Activated CD8-positive, alpha-beta memory T cell treated with anti-CD3 and anti-CD28 coated beads, Interleukin-2, amount 50 U/mL, for 1 hour (primary cell): Measurements from ENCODE around the gene PICALM.
"Not testable (repeated sequence)": the region's sequence is repeated elsewhere in the genome, so short reads cannot be mapped to it uniquely, and the experiment has no call there.

Experiments
- DNase-seq: peaks from one replicate; pipeline ENCODE4 v3.0.0-alpha.2; 2020; ENCODE audit errors: extremely low read depth

Gene PICALM, protein sequence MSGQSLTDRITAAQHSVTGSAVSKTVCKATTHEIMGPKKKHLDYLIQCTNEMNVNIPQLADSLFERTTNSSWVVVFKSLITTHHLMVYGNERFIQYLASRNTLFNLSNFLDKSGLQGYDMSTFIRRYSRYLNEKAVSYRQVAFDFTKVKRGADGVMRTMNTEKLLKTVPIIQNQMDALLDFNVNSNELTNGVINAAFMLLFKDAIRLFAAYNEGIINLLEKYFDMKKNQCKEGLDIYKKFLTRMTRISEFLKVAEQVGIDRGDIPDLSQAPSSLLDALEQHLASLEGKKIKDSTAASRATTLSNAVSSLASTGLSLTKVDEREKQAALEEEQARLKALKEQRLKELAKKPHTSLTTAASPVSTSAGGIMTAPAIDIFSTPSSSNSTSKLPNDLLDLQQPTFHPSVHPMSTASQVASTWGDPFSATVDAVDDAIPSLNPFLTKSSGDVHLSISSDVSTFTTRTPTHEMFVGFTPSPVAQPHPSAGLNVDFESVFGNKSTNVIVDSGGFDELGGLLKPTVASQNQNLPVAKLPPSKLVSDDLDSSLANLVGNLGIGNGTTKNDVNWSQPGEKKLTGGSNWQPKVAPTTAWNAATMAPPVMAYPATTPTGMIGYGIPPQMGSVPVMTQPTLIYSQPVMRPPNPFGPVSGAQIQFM

DNA sequence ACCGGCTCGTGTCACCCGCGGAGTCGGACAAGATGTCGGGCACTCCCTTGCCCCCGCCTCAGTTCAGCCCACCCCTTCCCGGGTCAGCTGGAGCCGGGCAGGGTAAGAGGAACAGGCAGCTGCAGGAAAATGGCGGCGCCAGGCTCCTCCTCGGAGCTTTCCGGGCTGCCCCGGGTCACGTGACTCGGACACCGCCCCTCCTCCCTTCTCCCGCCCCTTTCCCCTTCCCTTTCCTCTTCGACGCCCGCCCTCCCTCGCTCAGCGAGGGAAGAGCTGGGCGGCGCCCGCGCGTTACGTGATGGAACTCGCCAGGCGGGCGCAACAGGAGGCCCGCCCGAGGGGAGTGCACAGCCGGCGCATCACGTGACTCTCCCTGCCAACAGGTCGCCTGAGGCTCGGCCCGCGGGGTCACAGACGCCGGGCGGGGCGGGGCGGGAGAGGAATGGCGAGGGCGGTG lies at the start of gene PICALM:
Gene PICALM (minus strand): TSS at position 134 of the 457 bp plus-strand sequence. CDS start 304 bp downstream, outside the sequence.
- DNase-seq: peak; percentile 89

DNA sequence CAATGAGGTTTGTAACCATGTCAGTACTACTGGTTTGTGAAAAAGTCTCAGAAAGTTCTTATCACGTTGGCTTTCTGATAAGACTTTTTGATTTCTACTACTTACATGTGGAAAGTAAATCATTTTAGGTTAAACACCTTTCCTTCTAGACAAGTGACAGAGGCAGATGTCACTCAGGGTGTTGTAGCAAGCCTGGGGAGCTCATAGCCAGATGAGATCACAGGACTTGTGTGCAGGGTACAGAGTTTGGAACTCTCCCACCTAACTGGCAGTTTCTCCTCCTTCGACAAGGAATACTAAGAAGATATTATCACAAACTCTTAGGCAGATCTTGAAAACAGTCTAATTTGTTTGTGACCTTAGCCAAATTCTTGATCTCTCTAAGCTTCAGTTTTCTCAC lies 49.4 kb upstream of the PICALM start:
- no peak for DNase-seq

DNA sequence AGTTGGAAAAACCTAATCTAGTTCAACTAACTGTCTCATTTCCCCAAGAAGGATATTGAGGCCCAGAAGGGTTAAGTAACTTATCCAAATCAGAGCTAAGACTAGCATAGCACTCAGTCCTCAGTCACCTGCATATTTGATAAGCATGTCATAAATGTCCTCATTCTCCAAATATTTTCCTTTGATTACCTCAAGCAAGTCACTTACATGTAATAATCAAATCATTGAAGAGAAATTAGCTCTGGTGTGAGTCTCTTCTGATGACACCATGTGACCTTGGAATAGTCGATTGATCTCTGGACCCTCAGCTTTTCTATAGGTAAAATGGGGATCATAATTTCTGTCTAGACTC lies 48.8 kb upstream of the PICALM start:
- DNase-seq: no peak

DNA sequence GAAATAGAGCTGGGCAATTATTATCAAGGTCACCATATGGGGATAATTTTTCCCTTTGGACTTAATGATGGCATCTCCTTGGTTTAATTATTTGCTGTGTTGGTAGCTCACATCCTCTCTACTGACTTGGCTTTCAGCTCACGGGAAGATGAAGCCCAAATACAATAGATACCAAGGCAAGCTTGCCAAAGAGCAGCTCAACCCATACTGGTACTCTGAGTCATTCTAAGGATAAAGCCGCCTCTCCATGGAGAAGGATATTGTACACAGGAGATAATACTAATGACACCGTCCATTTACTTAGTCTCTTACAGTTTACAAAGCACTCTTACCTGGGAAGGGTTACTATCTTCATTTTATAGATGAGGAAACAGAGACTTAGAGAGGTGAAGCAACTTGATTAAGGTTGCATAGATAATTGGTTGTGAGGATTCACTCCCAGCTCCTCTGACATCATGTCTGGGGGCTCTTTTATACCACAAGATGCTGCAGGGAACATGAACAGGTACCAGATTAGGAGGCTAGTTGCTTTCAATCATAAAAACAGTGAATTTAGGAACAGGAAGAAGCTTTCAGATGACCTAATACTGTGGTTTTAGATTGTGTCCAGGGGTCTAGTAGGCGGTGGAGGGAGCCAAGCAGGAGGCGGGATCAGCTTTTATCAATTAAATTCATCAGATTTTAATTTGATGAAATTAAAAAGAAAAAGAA lies 48.3 kb upstream of the PICALM start:
- no peak for DNase-seq

DNA sequence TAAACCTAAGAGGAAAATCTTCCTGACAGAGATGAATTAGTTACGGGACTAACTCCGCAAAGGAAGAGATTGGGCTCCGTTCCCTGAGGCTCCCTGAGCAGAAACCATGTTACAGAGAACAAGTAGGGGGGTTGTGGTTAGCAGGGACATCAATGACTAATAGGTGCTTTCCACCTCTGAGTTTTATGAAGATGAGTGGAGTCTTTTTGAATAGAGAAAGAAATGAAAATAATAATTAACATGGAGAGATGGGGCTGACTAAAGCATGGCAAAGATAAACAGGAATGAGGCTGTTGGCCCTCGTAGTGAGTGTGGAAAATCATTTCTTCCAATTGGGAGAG lies 47.5 kb upstream of the PICALM start:
- DNase-seq: no peak

DNA sequence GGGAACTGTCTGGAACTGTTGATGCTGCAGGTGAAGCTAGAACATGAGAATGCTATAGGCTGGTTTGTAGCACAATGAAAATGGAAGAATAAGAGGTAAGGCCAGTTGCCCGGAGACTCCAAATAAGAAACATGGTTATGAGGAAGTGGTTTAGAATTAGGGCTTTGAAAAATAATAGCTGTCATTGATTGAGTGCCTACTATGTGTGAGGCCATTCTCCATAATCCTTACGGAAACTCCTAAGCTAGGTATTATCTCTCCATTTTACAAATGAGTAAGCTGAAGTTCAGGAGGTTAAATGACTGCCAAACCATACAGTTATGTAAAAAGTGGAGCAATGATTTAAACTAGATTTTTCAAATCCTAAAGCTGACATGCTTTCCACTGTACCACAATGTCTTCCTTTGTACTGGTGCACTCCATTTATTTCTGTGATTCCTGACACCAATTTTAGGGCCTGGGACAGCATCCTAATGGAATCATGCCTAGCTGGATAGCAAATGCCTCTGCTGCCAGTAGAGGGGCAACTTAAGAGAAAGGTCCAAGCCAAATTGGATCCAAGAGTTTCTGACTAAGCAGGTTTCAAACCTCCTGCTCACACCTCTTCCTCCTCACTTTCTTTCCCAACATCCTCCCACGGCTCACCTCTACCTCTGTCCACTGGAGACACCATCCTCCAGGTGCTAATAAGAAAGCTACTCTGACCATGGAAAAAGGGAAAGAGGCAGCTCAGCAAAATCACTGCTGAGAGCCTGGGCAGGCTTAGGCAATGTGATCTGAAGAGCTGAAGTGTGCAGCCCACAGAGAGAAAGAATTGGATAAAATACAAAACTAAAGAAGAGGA lies 46.9 kb upstream of the PICALM start:
- DNase-seq: no peak

DNA sequence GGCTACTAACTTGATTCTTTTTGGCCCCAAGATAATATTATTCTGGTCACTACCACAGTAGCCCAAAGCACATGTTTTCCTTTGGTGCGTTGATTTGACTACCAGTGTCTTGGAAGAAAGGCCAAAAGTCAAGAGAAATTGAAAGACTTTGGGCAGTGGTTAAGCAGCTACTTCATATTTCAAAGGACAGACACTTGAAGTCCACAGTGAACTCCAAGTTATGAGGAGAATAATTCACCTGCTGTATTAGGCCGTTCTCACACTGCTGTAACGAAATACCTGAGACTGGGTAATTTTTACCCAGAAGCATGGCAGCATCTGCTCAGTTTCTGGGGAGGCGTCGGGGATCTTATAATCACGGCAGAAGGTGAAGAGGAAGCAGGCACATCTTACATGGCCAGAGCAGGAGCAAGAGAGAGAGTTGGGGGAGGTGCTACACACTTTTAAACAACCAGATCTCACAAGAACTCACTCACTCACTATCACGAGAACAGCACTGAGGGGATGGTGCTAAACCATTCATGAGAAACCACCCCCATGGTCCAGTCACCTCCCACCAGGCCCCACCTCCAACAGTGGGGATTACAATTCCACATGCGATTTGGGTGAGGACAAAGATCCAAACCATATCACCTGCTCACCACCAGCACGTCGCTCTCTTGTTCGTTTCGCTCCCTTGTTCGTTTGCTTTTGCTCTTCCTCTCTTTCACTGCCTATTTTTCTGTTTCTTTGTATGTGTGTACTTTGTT lies 40.2 kb upstream of the PICALM start:
- no peak for DNase-seq

DNA sequence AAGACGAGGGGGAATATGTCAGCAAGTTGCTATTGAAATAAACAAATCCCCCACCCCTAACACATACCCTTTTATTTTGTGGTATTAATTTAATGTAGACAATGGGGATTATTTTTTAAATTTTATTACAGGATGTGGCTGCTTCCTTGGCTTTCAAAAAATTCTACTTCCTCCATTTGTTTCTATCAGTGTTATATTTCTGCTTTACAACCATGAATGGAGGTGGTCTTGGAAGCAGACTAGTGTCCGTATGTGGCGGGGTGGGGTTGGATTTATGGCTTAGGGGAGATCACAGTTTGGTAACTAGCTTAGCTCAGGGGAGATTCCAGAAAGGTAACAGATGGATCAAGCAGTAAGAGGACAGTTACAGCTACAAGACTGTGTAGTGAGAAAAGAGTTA lies 39.3 kb upstream of the PICALM start:
- no peak for DNase-seq

DNA sequence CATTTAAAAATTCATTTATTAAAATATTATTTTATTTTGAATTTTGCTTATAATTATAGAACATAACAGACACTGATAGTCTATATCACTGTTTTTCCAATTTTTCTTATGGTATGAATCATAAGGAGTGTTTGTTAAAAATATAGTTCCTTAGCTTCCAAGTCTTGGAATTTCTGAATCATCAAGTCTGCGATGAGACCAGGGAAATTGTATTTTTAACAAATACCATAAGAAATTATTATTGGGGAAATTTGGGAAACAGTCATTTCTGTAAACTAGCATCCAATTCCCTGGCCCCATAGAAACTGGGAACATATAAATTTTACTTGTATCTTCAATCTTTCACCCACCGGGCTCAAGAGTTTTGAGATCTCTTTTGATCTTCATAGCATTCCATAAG lies 38.0 kb upstream of the PICALM start:
- no peak for DNase-seq

DNA sequence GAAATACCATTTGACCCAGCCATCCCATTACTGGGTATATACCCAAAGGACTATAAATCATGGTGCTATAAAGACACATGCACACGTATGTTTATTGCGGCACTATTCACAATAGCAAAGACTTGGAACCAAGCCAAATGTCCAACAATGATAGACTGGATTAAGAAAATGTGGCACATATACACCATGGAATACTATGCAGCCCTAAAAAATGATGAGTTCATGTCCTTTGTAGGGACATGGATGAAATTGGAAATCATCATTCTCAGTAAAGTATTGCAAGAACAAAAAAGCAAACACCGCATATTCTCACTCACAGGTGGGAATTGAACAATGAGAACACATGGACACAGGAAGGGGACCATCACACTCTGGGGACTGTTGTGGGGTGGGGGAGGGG lies 37.1 kb upstream of the PICALM start:
- DNase-seq: not testable (repeated sequence)

DNA sequence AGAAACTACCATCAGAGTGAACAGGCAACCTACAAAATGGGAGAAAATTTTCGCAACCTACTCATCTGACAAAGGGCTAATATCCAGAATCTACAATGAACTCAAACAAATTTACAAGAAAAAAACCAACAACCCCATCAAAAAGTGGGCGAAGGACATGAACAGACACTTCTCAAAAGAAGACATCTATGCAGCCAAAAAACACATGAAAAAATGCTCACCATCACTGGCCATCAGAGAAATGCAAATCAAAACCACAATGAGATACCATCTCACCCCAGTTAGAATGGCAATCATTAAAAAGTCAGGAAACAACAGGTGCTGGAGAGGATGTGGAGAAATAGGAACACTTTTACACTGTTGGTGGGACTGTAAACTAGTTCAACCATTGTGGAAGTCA lies 36.7 kb upstream of the PICALM start:
- not testable (repeated sequence) for DNase-seq

DNA sequence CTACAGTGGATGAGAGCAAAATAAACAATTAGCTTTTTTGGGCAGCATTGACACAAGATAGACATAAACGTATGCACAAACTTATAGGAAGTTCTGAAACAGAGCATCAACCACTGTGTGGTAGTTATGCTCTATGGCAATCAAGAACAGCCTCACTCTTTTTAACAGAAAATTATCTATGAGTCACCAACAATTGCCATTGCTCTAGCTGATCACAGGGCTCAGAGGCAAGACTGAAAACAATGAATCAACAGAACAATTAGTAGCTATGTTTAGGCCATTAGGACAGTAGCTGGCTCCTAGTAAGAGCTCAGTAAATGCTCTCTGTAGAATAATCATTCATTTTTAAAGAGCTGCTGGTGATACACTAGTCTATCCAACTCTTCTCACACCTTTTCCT lies 34.9 kb upstream of the PICALM start:
- DNase-seq: no peak

DNA sequence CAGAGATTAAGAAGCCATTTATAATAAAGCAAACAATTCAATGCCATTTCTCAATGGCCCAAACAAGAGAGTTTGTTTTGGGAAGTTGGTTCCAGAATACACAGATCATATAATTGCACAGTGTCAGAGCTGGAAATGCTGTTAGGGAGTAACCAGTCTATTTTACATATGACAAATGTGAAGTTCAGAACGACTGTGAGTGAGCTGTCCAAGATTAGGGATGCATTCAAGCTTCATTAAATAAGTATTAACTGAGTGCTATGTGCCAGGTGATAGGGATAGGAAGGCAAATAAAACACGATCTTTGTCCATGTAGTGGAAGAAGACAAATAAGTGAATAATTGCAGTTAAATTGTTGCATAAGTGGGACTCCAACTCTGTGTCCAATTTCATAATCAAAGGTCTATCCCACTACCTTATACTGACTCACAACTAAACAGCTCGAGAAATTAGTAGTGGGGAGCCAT lies 33.1 kb upstream of the PICALM start:
- no peak for DNase-seq

DNA sequence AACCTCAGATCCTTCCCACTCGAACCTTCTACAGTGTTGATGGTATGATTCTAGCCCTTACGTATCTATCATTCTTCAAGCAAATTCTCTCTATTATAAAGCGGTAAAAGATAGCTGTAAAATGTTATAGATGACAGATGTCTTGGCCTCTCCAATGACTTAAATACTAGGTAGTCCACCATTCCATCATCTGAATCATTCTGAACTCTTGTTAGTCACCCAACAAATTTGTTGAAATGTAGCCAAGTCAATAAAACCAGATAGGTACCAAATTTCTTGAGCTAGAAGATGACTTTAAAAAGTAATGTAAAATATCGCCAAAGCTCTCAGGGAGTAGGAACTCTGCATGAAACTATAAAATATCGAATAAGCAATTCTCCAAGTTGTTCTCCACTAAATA lies 32.6 kb upstream of the PICALM start:
- DNase-seq: no peak

DNA sequence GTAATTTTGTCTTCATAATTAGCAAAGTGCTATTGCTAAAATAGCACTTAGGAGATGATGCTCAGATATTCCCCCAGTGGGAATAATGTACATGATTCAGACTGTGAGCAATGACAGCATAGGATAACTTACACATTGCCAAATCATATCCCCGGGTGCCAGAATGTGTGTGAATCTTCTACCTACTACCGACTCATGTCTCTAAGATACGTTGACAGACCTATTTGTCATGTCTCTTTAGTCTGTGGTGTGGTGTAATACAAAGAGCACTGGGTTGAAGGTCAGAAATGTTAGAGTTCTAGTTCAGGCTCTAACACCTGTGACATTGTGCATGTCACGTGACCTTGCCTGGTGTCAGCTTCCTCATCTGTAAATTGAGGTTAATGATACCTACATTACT lies 31.0 kb upstream of the PICALM start:
- DNase-seq: no peak

DNA sequence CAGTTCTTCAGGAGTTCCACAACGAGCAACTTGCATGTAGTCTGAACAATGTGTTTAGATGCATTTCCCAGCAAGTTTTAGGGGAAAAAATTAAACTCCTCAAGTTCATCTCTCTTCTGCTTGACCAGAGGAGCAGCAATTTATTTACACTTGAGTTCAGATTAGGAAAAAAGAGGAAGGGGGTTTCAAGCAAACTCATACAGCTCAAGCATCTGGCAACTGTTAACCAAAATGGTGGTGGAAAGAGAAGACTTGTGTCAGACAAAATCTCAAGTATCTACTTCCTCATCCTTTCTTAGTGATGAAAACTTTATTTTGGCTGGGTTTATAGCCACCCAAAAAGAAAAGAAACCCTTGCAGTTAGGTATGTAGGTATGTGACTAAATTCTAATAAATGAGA lies 29.1 kb upstream of the PICALM start:
- DNase-seq: no peak

DNA sequence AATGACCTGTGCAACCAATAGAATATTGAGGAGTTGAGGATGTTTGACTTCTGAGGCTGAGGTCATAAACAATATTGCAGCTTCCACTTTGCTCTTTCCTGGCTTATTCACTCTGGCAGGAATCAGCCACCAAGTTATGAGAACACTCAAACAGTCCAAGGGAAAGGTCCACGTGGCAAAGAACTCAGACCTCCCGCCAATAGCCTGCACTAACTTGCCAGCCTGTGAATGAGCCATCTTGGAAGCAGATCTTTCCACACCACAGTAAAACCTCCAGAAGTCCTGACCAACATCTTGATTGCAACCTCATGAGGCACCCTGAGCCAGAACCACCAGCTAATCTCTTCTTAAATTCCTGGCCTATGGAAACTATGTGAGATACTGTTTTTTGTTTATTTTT lies 22.7 kb upstream of the PICALM start:
- no peak for DNase-seq

DNA sequence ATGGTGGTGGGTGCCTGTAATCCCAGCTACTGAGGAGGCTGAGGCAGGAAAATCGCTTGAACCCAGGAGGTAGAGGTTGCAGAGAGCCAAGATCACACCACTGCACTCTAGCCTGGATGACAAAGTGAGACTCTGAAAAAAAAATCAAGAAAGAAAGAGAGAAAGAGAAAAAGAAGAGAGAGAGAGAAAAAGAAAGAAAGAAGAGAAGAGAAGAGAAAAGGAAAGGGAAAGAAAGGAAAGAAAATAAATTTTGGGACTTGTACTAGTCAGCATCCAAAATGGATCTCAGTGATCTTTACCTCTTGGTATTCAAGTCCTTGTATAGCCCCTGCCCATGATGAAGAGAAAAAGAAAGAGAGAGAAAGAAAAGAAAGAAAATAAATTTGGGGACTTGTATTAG lies 22.2 kb upstream of the PICALM start:
- no peak for DNase-seq

DNA sequence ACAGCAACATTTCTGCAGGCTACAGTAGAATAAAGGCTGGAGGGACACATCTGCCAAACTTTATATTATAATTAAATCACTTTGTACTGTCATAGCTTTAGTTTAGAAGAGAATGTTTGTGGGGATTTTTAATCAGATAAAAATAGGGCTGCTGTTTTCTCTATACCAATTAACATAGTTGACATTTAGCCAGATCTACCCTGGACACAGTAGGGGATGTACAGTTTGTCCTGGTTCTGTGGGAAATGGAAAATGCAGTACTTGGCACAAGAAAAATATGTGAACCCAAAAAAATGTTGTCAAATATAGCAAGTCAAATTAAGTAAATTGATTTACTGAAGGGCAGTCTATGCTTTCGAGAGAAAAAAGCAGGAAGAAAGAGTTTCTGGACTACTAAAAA lies 20.8 kb upstream of the PICALM start:
- no peak for DNase-seq

DNA sequence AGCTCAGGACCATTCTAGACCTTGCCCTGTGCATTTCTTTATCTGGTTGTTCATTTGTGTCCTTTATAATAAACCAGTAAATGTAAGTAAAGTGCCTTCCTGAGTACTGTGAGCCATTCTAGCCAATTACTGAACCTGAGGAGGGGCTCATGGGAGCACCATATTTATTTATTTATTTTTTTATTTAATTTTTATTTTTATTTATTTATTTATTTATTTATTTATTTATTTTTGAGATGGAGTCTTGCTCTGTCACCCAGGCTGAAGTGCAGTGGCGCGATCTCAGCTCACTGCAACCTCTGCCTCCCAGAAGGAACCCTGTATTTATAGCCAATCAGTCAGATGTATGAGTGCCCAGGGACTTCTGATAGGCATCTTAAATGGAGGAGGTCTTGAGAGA lies 18.8 kb upstream of the PICALM start:
- not testable (repeated sequence) for DNase-seq

DNA sequence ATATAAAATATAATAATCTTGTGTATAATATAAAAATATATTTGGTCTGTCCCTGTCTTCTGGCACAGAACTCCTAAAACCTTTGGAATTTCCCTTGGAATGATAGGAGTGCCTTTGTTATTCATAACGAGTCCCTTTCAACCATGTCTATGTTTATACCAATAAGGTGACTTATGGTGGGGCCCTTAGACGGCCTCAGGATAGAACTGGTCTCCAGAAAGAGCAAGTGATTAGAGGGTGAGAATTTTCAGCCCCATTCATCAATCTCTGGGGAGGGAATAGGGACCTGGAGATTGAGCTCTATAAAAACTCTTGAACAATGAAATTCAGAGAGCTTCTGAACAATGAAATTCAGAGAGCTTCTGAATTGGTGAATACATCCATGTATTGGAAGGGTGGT lies 18.4 kb upstream of the PICALM start:
- DNase-seq: no peak
